GM10248 (cell line): ENCODE measurements around the gene LIMS2.

Source experiments
- CTCF ChIA-PET: fragments of 300-600 bp; sonication (Branson Sonifier 250); formaldehyde crosslinking; extraction: SDS; loops from one replicate; lab custom pipeline; 2021; ENCODE audit warnings: antibody characterized with exemption; lab: Yijun Ruan, JAX
- POLR2A ChIA-PET: fragments of 350-650 bp; sonication (Branson Sonifier 250); formaldehyde crosslinking; extraction: SDS; loops from one replicate; lab custom pipeline; 2020; ENCODE audit warnings: antibody characterized with exemption; lab: Yijun Ruan, JAX
- DNase-seq: peaks from one replicate; pipeline ENCODE4 v3.0.0; 2012; ENCODE audit errors: extremely low spot score
- CTCF ChIP-seq: IDR thresholded peaks from 2 replicates; pipeline ENCODE4 v1.5.1; 2012; ENCODE audit warnings: mild to moderate bottlenecking, low read depth; ENCODE audit errors: extremely low read depth, missing control alignments, control extremely low read depth

Gene LIMS2

GRCh38 chr2:127590386-127591190 is 84.7 kb downstream of the LIMS2 start:
- TF ChIP-seq CTCF: no peak
- DNase-seq: no peak
- CTCF ChIA-PET: interaction anchor here (0.6 to 4.7 kb wide), 44 partner anchors 9 to 598 kb away, joined by 3 to 90 read pairs (median 5); partner anchors contain the start of genes GPR17, LIMS2 and SFT2D3
- POLR2A ChIA-PET: interaction anchor here (0.6 to 1.6 kb wide), 2 partner anchors 59 to 193 kb away, joined by 3 to 9 read pairs; no protein-coding TSS in a partner anchor

GRCh38 chr2:127589841-127590240 is 85.5 kb downstream of the LIMS2 start:
- no peak for TF ChIP-seq CTCF
- ChIA-PET CTCF (interaction anchor here (0.7 to 4.7 kb wide), 7 partner anchors 11 to 63 kb away, joined by 3 to 90 read pairs (median 28); no protein-coding TSS in a partner anchor), POLR2A (no interaction called here)
- DNase-seq: no peak

GRCh38 chr2:127589358-127589757 is 86.0 kb downstream of the LIMS2 start:
- ChIA-PET POLR2A (no interaction called here), CTCF (interaction anchor here (3.0 to 3.1 kb wide), 3 partner anchors 11 to 59 kb away, joined by 28 to 90 read pairs (median 67); no protein-coding TSS in a partner anchor)
- no peak for DNase-seq
- TF ChIP-seq CTCF: no peak
